ENCODE data around the gene GMFB.

The GMFB gene

DNA sequence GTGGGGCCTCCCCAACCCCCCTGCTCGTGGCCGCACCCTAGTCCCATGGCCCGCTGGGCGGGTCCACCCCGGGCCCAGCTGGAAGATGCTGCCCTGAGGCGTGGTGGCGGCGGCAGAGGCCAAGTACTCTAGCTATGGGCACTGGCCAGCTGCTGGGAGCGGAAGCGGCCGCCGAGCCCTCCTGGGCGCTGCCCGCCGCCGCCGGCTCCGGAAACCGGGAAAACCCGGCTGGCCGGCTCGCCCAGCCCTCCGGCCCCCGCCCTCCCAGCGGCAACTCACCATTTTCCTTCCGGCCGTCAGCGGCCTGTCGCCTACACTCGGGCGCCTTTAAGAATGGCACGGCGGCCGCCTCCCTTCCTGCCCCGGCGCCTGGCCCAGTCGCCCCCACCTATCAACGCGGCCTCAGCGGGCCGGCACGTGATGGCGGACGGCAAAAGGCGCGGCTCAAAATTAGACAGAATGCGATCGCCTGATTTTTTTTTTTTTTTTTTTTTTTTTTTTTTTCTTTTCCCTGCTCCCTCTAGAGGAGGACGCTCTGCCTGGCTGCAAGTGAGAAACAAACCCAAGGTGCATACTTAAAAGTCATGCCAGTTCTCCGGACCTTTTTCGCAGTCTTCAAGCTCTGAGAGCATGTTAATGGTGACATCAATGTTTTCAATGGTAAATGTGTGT, at the start of gene GMFB:
GMFB (minus strand) TSS at position 335 of the 672 bp plus-strand sequence; CDS start at position 282, 53 bp downstream.
- peak; percentile 97 for DNase-seq

DNA sequence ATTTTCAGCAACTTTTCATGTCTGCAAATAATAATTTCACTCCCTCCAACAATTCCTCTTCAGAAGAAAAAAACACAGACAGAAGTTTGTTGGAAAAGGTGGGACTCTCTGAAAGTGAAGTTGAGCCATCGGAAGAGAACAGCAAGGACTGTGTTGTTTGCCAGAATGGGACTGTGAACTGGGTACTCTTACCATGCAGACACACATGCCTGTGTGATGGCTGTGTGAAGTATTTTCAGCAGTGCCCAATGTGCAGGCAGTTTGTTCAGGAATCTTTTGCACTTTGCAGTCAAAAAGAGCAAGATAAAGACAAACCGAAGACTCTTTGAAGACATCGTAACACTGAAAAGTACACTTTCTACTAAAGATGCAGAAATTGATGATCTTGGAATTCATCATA, 49.3 kb upstream of the GMFB start:
- peak; percentile 15 for DNase-seq

DNA sequence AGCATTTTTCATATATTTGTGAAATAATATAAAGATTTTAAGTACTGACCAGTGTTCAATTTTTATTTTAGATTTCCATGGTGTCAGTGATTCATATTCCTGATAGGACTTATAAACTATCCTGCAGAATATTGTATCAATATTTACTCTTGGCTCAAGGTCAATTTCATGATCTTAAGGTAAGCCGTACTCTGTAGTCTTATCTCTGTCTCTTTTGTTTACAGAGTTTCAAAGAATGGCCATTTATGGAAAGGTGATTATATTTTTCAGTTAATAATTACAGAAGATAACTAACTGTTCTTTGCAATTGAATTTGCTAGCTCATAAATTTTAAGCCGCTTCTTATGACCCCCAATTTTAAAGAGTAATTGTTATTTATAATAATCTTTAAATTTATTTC, 48.9 kb upstream of the GMFB start:
- DNase-seq: peak; percentile 28

DNA sequence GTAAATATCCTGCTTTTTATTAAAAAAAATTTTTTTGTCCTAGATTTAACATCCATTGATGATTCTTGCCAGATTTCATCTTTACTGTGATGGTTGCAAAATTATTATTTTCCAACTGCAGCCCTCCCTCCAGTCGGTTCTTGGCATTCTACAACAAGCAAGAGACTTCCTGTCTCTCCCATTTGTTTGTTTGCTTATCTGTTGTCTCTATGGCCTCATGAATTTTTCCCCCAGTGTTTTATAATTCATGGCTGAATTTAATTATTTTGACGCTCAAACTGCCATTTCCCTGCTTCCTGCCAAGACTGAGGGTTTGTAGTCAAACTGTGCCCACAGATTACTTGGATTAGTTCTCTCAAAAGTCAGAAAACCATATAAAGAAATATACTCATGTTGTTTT, 46.9 kb upstream of the GMFB start:
- no peak for DNase-seq

DNA sequence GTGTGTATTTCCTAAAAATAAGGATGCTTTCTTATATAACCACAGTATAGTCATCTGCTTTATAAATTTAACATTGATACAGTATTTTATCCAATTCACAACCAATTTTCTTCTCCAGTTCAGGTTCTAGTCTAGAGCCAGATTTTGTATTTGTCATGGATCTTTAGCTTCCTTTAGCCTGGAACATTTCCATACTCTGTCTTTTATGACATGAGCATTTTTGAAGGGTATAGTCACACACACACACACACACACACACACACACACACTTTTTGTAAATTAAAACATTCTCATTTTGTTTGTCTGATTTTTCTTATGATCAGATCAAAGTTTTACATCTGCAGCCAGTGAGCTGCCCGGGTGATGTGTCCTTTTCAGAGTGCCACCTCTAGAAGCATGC, 46.3 kb upstream of the GMFB start:
- no peak for DNase-seq

DNA sequence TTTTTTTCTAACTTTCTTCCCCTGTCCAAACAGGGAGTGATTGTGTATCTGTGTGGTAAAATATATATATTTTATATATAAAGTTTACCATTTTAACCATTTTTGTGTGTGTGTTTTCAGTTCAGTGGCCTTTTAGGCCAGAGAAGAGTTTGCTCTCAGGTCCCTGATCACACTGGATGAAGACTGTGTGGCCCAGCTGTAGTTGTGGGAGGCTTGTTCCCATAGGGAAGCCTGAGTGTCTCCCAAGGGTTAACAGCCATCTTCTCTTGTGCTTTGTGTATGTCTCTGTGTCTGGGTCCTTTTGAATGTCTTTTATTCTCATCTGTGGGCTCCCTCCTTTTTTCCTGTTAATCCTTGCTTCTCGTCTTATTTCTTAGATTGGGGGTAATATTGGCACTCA, 44.3 kb upstream of the GMFB start:
- DNase-seq: no peak

DNA sequence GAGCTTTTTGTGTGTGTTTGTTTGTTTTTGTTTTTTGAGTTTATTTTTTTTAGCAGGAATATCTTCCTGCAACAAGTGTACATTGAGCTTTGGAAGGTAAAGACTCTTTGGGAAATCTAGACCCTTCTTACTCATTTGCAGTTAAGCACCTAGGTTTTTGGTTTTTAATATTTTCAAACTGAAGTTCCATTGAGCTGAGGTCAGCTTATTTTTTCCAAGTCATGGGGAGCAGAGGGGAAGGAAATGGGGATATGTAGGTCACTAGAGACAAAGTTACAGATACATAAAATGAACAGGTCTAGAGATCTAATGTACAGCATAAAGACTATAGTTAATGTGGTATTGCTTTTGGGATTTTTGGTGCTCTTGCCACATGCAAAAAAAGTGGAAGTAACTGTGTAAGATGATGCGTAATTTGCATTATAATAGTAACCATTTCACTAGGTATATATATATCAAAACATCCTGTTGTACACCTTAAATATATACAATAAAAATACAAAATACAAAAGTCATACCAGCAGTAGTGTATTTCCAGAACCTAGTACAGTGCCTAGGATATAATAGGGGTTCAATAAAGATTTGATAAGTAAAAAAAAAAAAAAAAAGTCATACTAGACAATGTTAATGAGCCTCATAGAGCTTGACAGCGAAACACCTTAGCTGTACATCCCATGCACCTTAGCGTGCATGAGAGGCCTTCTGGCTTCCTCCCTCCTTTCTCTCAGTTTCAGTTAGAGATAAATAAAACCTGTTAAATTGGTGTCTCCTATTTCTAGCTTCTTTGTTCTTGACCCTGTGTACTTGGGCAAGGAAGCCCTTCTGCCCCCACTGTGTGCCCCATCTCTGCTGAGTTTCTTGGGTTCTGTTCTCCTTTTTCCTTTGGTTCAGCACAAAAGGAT, 43.6 kb upstream of the GMFB start:
- no peak for DNase-seq

- no peak for DNase-seq
Measured at GRCh38 chr14:54529811-54530210, 41.0 kb upstream of the GMFB start.

GRCh38 chr14:54528973-54529372, 40.2 kb upstream of the GMFB start:
- no peak for DNase-seq

DNA sequence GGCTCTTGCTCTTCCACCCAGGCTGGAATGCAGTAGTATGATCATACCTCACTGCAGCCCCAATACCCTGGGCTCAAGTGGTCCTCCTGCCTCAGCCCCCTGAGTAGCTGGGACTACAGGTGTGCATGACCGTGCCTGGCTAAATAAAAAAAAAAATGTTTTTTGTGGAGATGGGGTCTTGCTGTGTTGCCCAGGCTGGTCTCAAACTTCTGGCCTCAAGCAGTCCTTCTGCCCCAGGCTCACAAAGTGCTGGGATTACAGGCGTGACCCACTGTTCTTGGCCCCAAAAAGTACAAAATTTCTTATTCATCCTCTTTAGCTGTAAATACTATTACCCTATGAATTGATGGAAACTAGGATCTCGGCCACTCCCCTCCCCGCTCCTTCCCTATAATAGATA, 35.6 kb upstream of the GMFB start:
- DNase-seq: no peak

DNA sequence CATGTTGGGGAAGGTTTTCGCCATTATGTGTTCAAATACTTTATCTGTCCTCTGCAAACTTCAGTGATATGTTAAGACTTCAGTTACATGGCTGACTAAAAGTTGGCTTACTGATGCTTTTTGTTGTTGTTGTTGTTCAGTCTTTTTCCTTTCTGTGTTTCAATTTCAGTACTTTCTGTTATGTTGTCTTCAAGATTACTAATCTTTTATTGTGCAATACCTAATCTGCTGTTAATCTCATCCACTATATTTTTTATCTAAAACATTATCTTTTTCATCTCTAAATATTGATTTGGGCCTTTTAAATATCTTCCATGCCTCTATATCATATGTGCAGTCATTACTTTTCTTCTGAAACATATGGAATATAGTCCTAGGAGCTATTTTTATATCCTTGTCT, 27.9 kb upstream of the GMFB start:
- DNase-seq: no peak

DNA sequence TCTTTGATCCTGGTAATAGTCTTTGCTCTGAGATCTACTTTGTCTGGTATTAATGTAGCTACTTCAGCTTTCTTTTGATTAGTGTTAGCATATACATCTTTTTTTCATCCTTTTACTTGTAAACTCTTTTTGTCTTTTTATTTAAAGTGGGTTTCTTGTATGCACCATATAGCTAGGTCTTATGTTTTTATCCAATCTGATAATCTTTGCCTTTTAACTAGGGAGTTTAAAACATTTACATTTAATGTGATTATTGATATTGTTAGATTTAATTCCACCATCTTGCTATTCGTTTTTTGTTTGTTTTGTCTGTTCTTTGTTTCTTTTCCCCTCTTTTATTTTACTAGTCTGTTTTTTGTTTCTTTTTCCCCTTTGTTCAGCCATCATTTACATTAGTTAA, 26.9 kb upstream of the GMFB start:
- DNase-seq: no peak

DNA sequence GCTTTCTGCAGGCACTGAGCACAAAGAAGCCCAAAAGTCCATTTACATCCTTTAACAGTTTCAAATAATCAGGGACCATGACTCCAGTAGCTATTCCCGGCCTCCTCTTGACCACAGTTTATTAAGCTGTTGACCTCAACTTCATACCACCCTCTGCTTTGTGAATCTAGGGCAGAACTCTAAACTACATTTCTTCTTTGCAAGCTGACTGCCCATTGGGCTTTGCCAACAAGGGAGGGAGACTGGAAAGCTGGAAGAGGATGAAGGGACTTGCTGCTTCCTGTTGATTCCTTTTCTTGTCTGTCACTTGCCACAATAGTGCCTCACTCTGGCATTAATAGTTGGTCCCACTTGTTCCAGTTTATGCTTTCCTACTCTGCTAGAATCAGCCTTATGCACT, 23.6 kb upstream of the GMFB start:
- DNase-seq: no peak

- peak; percentile 99 for DNase-seq
Measured at GRCh38 chr14:54509546-54510501, 21.0 kb upstream of the GMFB start, which contains the start of gene CGRRF1. Gene CGRRF1, plus strand, starts transcription at chr14:54509906. Its CDS starts 54 bp downstream, at chr14:54509960.

GRCh38 chr14:54503486-54503885, 14.7 kb upstream of the GMFB start:
- DNase-seq: no peak

GRCh38 chr14:54502602-54503001, 13.8 kb upstream of the GMFB start:
- no peak for DNase-seq

DNA sequence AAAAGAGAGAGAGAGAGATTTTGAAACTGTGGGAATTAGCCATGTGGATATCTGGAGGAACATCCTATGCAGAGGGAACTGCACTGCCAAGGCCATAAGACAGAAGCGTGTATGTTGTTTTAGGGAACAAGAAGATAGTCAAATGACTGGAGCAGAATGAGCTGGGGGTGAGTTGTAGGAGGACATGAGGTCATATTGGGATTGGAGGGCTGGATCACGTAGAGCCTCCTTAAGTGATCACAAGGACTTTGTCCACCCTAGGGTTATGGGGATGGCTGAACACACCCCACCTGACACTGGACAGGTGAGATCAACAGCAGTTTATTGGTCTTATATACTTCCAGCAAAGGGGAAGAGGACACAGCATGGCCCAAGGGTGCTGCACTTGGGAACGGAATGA, 12.7 kb upstream of the GMFB start:
- no peak for DNase-seq

GRCh38 chr14:54500744-54501143, 12.0 kb upstream of the GMFB start:
- DNase-seq: no peak

DNA sequence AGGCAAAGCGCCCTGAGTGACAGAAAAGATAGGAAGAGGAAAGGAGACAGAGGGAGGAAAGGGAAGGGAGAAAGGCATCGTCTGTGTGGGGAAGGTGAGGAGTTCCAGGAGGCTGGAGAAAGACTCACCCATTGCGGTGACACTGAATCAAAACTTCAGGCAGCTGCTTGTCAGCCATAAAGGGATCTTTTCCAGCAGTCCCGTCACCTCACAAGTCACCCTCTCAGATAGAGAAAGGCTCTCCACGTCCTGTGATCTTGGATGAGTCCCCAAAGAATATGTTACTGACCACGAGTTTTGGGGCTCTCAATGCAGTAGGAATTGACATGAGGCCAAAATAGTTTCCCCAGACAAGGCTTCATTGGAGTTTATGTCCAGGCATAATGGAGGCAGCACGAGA, 9.8 kb upstream of the GMFB start:
- no peak for DNase-seq

DNA sequence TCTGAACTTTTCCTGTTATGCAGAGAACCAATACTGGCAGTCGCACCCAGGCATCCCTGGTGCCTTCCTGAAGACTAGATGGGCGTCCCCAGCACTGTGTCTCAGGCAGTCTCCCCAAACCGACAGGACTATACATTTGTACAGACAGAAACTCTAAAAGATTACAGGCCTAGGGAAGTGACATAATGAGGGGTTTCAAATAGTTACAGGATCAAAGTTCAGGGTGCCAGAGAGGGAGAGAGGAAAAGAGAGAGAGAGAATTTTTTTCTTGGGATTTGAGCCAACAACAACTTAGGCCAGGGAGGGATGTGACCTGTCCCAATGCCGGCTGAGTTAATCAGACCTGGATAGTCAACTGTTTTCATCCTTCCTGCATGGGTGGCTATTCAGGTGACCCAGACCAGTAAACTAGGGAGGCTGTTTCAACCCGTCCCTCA, 9.3 kb upstream of the GMFB start:
- no peak for DNase-seq

DNA sequence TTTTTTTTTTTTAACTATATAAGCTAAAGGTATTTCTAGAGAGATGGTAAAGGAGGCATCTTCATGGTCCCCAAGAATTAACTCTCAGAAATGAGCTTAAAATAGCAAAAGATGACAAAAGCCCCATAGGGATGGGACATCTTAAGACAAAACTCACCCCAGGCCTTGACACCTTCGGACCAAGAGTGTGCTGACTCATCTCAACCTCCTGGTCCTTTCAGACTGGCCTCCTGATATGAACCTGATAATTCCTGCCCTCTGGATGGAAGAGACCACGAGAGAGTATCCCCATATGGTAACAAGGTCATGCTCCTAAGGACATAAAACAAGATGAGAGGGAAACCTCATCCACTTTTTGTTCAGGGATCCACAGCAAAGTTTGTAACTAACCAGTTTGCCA, 8.4 kb upstream of the GMFB start:
- no peak for DNase-seq

DNA sequence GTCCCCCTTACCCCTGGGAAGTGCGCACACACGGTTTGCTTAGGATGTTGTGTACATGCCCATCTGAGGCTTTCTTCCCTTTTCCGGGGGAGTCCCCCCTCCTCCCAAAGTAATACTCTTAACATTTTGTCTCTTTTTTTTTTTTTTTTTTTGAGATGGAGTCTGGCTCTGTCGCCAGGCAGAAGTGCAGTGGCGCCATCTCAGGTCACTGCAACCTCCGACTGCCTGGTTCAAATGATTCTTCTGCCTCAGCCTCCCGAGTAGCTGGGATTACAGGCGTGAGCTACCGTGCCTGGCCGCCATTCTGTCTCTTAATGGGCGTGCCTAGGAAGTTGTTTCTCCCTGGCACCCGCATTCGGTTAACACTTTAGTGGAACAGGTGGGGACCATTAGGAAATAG, 4.5 kb upstream of the GMFB start:
- DNase-seq: peak; percentile 22

Measured in DMS53 (cell line).